Measurements from ENCODE around the gene FOXO4.
A peak's percentile ranks its signal among the peaks of the same experiment; 100 is the strongest.
"Not testable (repeated sequence)": the region's sequence is repeated elsewhere in the genome, so short reads cannot be mapped to it uniquely, and the experiment has no call there.

Gene FOXO4

GRCh38 chrX:71095555-71095980 lies at the start of gene FOXO4:
TSS of gene FOXO4 (plus strand) at chrX:71095851. CDS start at chrX:71096529, 678 bp downstream.
- peak; percentile 82 for DNase-seq (ENCODE audit: low spot score)
- in situ Hi-C loops (cut with MboI; ENCODE audit: low pct_unique_long_range_greater_than_20kb, low sequenced_read_pairs, unreplicated experiment), result no loop called here
- no peak for TF ChIP-seq CTCF (IDR thresholded peaks at IDR 0.05; ENCODE audit: extremely low read depth, insufficient read depth, missing control alignments)

GRCh38 chrX:71047891-71048290 lies 47.8 kb upstream of the FOXO4 start:
- in situ Hi-C loops (cut with MboI; ENCODE audit: low pct_unique_long_range_greater_than_20kb, low sequenced_read_pairs, unreplicated experiment); DNase-seq (ENCODE audit: low spot score): not testable (repeated sequence)

- DNase-seq (ENCODE audit: low spot score), result no peak
- in situ Hi-C loops (cut with MboI; ENCODE audit: low pct_unique_long_range_greater_than_20kb, low sequenced_read_pairs, unreplicated experiment), result no loop called here
- no peak for TF ChIP-seq CTCF (IDR thresholded peaks at IDR 0.05; ENCODE audit: extremely low read depth, insufficient read depth, missing control alignments)
Measured at GRCh38 chrX:71052721-71053120, 42.9 kb upstream of the FOXO4 start.

GRCh38 chrX:71053217-71053621 lies 42.4 kb upstream of the FOXO4 start:
- in situ Hi-C loops (cut with MboI; ENCODE audit: low pct_unique_long_range_greater_than_20kb, low sequenced_read_pairs, unreplicated experiment), result no loop called here
- DNase-seq (ENCODE audit: low spot score), result peak; percentile 47
- TF ChIP-seq CTCF (IDR thresholded peaks at IDR 0.05; ENCODE audit: extremely low read depth, insufficient read depth, missing control alignments), result no peak

GRCh38 chrX:71056867-71057266 lies 38.8 kb upstream of the FOXO4 start:
- no peak for TF ChIP-seq CTCF (IDR thresholded peaks at IDR 0.05; ENCODE audit: extremely low read depth, insufficient read depth, missing control alignments)

GRCh38 chrX:71057848-71058530 lies 37.7 kb upstream of the FOXO4 start:
- in situ Hi-C loops (cut with MboI; ENCODE audit: low pct_unique_long_range_greater_than_20kb, low sequenced_read_pairs, unreplicated experiment), result no loop called here
- no peak for DNase-seq (ENCODE audit: low spot score)
- no peak for TF ChIP-seq CTCF (IDR thresholded peaks at IDR 0.05; ENCODE audit: extremely low read depth, insufficient read depth, missing control alignments)

More at GRCh38 chrX:71056867-71057266, 38.8 kb upstream of the FOXO4 start:
- in situ Hi-C loops (cut with MboI; ENCODE audit: low pct_unique_long_range_greater_than_20kb, low sequenced_read_pairs, unreplicated experiment), result no loop called here
- DNase-seq (ENCODE audit: low spot score), result no peak

GRCh38 chrX:71060127-71060526 lies 35.5 kb upstream of the FOXO4 start:
- DNase-seq (ENCODE audit: low spot score), result no peak
- TF ChIP-seq CTCF (IDR thresholded peaks at IDR 0.05; ENCODE audit: extremely low read depth, insufficient read depth, missing control alignments), result no peak
- in situ Hi-C loops (cut with MboI; ENCODE audit: low pct_unique_long_range_greater_than_20kb, low sequenced_read_pairs, unreplicated experiment), result no loop called here

All from GM13977 (cell line).